ENCODE results near the gene FRAT2. TPM values are rescaled to one million over a fixed set of nuclear protein-coding genes. Genes with fewer than 3 reads are reported as not detected.
"Not testable (repeated sequence)": the region's sequence is repeated elsewhere in the genome, so short reads cannot be mapped to it uniquely, and the experiment has no call there.

Gene FRAT2
- total RNA-seq, 1 experiment from 2014 or later: 6.2 TPM

GRCh38 chr10:97292097-97292861 is 42.2 kb downstream of the FRAT2 start, which contains the start of gene ARHGAP19:
ARHGAP19 (minus strand) TSS chr10:97292637; CDS start chr10:97292627, 10 bp downstream.
- peak; percentile 99 for DNase-seq (ENCODE audit: low spot score)

- no peak for DNase-seq (ENCODE audit: low spot score)
Measured at GRCh38 chr10:97291357-97292096, 43.0 kb downstream of the FRAT2 start.

- not testable (repeated sequence) for DNase-seq (ENCODE audit: low spot score)
Measured at GRCh38 chr10:97290576-97291356, 43.8 kb downstream of the FRAT2 start.

- DNase-seq (ENCODE audit: low spot score): not testable (repeated sequence)
Measured at GRCh38 chr10:97290076-97290475, 44.5 kb downstream of the FRAT2 start.

Other genes starting within 250 kb of the FRAT2 start
- gene SLIT1, start 148.8 kb downstream of the FRAT2 start, total RNA-seq (2014; rRNA removed; shearing (Covaris generic)): 0.10 TPM in 1 of 2 replicates, not detected in the other
- gene ARHGAP19, start 42.1 kb downstream of the FRAT2 start, total RNA-seq (2014; rRNA removed; shearing (Covaris generic)): 9.5 and 10.6 TPM in 2 replicates
- gene FRAT1, start 15.5 kb downstream of the FRAT2 start, total RNA-seq (2014; rRNA removed; shearing (Covaris generic)): 0.89 and 1.6 TPM in 2 replicates
- 14.4 and 17.9 TPM in 2 replicates for gene RRP12, start 66.6 kb upstream of the FRAT2 start, total RNA-seq (2014; rRNA removed; shearing (Covaris generic))
- gene PGAM1, start 91.5 kb upstream of the FRAT2 start, total RNA-seq (2014; rRNA removed; shearing (Covaris generic)): 784 and 853 TPM in 2 replicates
- gene EXOSC1, start 111.3 kb upstream of the FRAT2 start, total RNA-seq (2014; rRNA removed; shearing (Covaris generic)): 75.0 and 87.7 TPM in 2 replicates
- 38.5 and 49.4 TPM in 2 replicates for gene ZDHHC16, start 111.4 kb upstream of the FRAT2 start, total RNA-seq (2014; rRNA removed; shearing (Covaris generic))
- gene MMS19, start 163.7 kb upstream of the FRAT2 start, total RNA-seq (2014; rRNA removed; shearing (Covaris generic)): 94.0 and 107 TPM in 2 replicates
- 9.6 and 10.6 TPM in 2 replicates for gene UBTD1, start 164.2 kb upstream of the FRAT2 start, total RNA-seq (2014; rRNA removed; shearing (Covaris generic))
- gene ANKRD2, start 238.1 kb upstream of the FRAT2 start, total RNA-seq (2014; rRNA removed; shearing (Covaris generic)): 0.15 TPM in 1 of 2 replicates, not detected in the other
- gene HOGA1, start 249.7 kb upstream of the FRAT2 start, total RNA-seq (2014; rRNA removed; shearing (Covaris generic)): 0.97 and 1.3 TPM in 2 replicates

All from H4 (cell line).